HG03103 (cell line): ENCODE results near the gene SPRY4.
"Not testable (repeated sequence)": the region's sequence is repeated elsewhere in the genome, so short reads cannot be mapped to it uniquely, and the experiment has no call there.

Source experiments
- ATAC-seq: cut with Tn5 transposase; IDR thresholded peaks from one replicate; pipeline ENCODE4 v1.9.1; 2021; ENCODE audit warnings: low read depth; ENCODE audit not compliant: unreplicated experiment

SPRY4 gene, protein sequence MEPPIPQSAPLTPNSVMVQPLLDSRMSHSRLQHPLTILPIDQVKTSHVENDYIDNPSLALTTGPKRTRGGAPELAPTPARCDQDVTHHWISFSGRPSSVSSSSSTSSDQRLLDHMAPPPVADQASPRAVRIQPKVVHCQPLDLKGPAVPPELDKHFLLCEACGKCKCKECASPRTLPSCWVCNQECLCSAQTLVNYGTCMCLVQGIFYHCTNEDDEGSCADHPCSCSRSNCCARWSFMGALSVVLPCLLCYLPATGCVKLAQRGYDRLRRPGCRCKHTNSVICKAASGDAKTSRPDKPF

DNA sequence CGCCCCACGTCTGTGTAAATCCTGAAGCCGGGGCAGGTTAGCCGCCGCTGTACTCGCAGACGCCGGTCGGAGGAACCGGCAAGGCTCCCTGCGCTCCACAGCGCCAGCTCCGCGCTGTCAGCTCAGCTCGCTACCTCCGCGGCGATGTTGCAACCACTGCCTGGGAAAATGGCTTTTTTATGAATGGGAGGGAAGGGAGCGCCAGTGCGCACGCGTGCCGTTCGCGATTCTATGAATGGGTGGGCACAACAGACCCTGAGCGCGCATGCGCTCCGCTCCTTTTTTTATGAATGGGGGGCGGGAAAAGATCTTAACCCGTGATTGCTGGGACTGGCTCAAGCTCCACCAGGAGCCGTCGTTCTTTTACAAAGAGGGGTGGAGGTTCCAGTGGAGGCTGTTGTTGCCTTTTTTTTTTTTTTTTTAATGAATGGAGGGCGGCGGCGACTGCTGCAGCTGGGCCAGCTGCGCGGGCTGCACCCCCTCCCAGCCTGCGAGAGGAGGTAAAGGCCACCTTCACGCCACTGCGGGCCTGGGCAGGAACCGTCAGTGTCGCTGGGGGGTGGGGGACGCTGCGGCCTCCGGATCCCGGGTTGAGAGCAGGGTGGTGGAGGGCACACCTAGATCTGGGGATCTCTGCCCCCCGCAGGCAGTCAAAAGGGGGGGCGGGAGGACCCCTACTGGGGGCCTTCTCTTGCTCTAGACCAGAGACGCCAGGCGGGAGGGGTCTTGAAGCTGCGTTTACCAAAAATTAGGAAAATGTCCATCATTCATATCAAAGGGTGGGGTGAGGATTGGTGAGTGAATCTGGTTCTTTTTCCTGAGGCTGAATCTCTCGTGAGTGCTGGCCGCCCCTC, at the start of gene SPRY4:
Gene SPRY4 (minus strand): TSS at position 151 of the 854 bp plus-strand sequence. CDS start 9,913 bp downstream, outside the sequence.
- peak; percentile 74 for ATAC-seq

DNA sequence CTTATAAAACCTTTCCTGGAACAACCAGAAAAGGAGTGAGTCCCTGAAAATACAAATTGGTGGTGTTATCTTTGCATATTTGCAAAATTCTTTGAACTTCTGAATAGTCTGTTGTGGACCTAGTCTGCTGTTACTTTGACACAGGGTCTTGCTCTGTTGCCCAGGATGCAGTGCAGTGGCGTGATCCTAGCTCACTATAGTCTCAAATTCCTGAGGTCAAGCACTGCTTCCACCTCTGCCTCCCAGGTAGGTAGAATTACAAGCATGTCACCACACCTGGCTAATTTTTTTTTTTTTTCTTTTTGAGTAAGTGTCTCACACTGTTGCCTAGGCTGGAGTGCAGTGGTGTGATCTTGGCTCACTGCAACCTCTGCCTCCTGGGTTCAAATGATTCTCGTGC, 43.7 kb upstream of the SPRY4 start:
- ATAC-seq, result no peak

DNA sequence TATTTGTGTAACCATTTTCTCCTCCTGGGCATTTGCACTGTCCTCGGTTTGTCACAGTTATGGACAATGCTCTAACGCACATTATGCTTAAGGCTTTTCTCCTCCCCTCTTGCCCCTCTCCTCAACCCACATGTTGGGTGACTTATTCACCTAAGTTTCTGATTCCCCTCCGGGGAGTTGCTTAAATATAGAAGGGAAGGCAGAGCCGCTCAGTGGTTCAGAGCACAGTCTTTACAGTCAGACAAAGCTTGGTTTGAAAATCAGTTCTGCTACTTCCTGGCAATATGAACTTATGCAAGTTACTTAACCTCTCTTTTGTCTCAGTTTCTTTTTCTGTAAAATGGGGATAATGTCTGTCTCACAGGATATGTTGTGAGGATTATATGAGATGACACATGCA, 41.2 kb upstream of the SPRY4 start:
- ATAC-seq, result no peak

GRCh38 chr5:142364251-142365145, 39.7 kb upstream of the SPRY4 start:
- ATAC-seq, result no peak

DNA sequence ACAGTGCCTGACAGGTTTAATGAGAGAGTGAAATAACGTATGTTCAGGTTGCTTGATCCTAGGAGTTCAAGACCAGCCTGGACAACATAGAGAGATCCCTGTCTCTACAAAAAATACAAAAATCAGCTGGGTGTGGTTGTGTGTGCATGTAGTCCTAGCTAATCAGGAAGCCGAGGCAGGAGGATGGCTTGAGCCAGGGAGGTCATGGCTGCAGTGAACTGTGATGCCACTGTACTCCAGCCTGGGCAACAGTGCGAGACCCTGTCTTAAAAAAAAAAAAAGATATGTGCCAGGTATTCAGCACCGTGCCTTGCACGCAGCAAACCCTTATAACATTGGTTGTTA, 38.8 kb upstream of the SPRY4 start:
- ATAC-seq, result no peak

GRCh38 chr5:142362193-142362592, 37.4 kb upstream of the SPRY4 start:
- not testable (repeated sequence) for ATAC-seq

DNA sequence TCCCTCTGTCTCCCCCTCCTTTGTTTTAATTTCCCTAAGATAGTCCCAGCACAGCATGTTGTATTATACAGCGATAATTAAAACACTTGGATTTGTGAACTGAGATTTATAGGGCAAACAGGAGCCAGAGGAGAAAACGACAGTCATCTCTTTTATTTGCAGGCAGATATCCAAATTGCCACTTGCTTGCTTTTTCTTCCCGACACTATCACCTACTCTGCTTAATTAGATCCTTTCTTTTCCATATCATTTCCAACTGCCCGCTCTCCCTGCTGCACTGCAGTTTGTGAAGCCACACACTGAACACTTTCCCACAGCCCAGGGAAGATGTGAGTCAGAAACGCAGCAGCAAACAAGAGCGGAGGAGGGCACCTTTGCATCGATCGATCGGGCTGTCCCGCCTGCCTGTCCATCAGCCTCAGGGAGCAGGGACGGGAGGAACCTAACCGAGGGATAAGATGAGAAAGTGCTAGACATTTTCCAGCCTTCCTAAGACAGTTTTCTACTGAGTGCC, 35.8 kb upstream of the SPRY4 start:
- ATAC-seq, result no peak

GRCh38 chr5:142360051-142360498, 35.3 kb upstream of the SPRY4 start:
- ATAC-seq, result no peak

DNA sequence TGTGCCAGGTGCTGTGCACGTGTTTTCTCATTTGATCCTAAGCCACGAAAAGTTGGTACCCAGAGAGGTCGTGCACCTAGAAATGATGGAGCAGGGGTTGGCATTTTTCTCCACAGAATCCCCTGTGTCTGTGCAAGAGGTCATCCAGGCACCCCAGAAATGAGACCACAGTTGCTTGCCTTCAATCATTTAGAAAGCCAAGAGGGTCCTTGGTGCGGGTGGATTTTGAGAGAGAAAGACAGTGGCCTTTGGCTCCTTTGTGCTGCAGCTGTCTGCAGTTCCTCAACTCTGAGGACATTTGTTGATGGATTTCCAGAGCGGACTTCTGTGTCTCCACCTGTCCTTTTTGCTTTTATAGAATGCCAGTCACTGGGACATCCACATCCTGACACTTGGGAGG, 33.8 kb upstream of the SPRY4 start:
- ATAC-seq, result no peak

GRCh38 chr5:142358121-142358520, 33.3 kb upstream of the SPRY4 start:
- ATAC-seq, result no peak

- no peak for ATAC-seq
Measured at GRCh38 chr5:142357469-142358090, 32.8 kb upstream of the SPRY4 start.

DNA sequence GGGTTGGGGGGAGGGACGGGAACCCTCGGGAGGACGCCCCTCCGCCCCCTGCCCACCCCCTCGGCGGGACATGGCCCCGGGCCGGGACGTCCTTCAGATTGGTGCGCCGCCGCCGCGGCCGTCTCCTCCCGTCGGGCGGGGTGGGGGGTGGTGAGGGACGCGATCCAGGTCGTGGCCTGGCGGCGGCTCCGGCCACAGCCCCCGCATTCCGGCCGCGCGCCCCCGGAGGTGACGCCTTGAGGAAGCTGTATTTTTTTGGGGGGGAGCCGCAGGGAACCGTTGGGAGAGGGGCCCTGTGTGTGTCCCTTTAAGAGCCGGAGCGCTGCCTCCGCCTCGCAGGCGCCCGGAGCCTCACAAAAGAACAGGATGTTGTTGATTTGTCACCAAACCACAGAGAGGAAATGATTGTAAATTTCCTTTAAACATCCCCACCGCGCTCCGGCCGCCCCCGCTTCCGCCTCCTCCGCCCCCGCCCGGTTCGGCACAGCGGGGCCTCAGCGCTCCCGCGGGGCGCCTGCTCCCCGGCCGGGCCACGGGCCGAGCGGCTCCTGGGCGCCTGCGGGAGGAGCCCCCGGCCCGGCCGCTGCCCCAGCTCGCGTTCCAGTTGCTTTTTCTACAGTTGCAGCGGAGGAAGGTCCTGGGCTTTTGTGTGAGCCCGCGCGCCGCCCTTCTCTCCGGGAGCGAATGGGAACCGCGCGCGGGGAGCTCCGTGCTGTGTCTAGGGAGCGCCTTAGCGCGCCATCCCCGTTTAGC, 32.1 kb upstream of the SPRY4 start:
- peak; percentile 94 for ATAC-seq

DNA sequence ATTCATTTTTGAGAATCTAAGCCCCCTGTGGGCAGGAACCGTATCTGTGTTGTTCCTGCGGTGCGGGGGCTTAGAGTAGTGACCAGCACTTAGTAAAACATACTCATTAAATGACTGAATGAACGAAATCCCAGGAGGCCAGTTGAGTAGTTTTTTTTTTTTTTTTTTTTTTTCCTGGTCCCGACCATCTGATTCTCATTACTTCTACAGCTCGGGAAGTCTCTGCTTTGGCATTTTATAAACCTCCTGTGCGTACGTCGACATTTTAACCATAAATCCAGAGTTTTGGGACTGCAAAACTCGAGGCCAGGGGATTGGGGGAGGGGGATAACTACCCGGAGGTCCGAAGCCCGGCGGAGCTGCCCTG, 31.5 kb upstream of the SPRY4 start:
- ATAC-seq, result no peak

GRCh38 chr5:142353071-142353472, 28.3 kb upstream of the SPRY4 start:
- no peak for ATAC-seq

DNA sequence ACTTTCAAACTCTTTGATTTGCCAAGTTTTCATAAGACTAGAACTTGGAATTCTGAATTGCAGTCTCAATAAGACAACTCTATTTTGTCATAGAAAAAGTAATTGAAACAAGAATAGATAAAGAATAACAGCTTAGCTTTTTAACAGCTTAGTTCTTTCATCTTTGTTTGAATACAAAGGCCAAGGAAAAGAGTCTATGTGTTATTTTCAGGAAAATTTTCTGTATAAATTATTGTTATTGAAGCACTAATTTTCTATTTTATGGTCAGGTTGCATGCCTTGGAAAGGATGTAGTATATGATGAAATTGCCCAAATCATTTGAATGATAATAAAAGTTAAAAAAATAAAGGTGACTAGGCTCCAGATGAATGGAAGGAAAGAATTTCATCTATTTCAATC, 25.2 kb upstream of the SPRY4 start:
- no peak for ATAC-seq

DNA sequence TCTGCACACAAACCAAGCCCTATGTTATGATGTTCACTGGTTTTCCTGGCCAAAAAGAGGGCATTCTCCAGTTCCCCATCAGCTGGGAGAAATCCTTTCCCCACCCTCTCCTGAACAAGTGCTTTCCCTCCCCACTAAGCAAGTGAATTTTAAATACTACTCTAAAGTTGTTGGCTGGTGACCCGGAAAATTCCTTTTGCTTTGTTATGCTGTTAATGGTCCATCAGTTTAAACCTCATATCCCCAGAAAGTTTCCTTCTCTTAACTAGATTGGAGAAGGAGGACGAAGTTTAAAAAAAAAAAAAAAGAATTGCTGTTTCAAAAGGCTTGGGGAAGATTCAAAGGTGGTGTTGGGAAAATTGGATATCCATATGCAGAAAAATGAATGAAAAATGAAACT, 21.9 kb upstream of the SPRY4 start:
- no peak for ATAC-seq

DNA sequence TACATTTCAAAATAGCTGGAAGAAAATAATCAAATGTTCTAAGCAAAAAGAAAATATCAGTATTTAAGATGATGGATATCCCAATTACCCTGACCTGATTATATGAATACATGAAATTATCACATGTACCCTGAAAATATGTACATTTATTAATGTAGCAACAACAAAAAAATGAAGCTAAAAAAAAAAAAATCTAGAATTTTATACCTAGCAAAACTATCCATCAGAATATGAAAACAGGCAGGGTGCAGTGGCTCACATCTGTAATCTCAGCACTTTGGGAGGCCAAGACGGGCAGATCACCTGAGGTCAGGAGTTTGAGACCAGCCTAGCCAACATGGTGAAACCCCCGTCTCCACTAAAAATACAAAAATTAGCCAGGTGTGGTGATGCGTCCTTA, 20.1 kb upstream of the SPRY4 start:
- not testable (repeated sequence) for ATAC-seq

- no peak for ATAC-seq
Measured at GRCh38 chr5:142343531-142343930, 18.7 kb upstream of the SPRY4 start.

- ATAC-seq, result no peak
Measured at GRCh38 chr5:142342128-142342981, 17.5 kb upstream of the SPRY4 start.
